Sigmoid colon (tissue), 4 donors: ENCODE measurements around the gene NR1H2.

Source experiments
- EP300 ChIP-seq, 4 donors: sonication (generic); formaldehyde crosslinking; IDR thresholded peaks; one replicate each; pipeline ENCODE4 v1.6.1; 2017; ENCODE audit warnings: antibody characterized with exemption in 4 of 4
- POLR2A ChIP-seq, 2 donors: fragments of 450-650 bp; IDR thresholded peaks; one replicate each; pipeline ENCODE4 v1.6.1; 2016; ENCODE audit warnings: antibody characterized with exemption in 2 of 2, mild to moderate bottlenecking in 2 of 2, moderate library complexity in 2 of 2
- POLR2AphosphoS5 ChIP-seq, 4 donors: sonication (generic); formaldehyde crosslinking; IDR thresholded peaks; one replicate each; pipeline ENCODE4 v1.6.1; 2017; ENCODE audit warnings: antibody characterized with exemption in 4 of 4
- TF ChIP-seq, protein P1 (sequence below), 4 experiments: fragments of 450-650 bp in 3 of 4; fragments of 200-600 bp in 1 of 4; IDR thresholded peaks; one replicate each; pipeline ENCODE4 v1.5.1; 2016 to 2019; ENCODE audit warnings: antibody characterized with exemption in 4 of 4, mild to moderate bottlenecking in 3 of 4, moderate library complexity in 2 of 4

DNA sequence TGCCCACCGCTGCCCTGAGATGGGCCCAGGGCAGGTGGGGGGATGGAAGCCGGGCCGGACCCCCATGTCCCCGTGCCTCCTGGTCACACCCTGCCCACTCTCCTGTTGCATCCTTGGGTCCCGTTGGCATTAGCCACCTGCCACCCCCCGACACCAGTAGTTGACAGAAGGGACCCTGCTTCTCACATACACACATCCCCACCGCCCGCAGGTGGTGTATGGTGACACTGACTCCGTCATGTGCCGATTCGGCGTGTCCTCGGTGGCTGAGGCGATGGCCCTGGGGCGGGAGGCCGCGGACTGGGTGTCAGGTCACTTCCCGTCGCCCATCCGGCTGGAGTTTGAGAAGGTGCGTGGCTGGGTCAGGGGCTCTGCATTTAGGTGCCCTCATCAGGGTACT, 37.3 kb downstream of the NR1H2 start:
- TF ChIP-seq EP300 (IDR thresholded peaks at IDR 0.05) (no peak), POLR2AphosphoS5 (IDR thresholded peaks at IDR 0.05) (no peak), POLR2A (IDR thresholded peaks at IDR 0.05) (no peak)
- TF ChIP-seq, protein P1, sequence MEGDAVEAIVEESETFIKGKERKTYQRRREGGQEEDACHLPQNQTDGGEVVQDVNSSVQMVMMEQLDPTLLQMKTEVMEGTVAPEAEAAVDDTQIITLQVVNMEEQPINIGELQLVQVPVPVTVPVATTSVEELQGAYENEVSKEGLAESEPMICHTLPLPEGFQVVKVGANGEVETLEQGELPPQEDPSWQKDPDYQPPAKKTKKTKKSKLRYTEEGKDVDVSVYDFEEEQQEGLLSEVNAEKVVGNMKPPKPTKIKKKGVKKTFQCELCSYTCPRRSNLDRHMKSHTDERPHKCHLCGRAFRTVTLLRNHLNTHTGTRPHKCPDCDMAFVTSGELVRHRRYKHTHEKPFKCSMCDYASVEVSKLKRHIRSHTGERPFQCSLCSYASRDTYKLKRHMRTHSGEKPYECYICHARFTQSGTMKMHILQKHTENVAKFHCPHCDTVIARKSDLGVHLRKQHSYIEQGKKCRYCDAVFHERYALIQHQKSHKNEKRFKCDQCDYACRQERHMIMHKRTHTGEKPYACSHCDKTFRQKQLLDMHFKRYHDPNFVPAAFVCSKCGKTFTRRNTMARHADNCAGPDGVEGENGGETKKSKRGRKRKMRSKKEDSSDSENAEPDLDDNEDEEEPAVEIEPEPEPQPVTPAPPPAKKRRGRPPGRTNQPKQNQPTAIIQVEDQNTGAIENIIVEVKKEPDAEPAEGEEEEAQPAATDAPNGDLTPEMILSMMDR (IDR thresholded peaks at IDR 0.05) = no peak
